Gastrocnemius medialis (tissue), 4 donors: ENCODE results near the gene ILDR1.

Source experiments
- CTCF ChIP-seq, 5 experiments: fragments of 450-650 bp in 3 of 5; fragments of 200-600 bp in 2 of 5; sonication (generic) in 2 of 5; IDR thresholded peaks in 4 of 5; conservative IDR thresholded peaks in 1 of 5; 1 replicate in 4 of 5; 2 replicates in 1 of 5; pipeline ENCODE4 v1.5.1; 2016 to 2019; ENCODE audit warnings: antibody characterized with exemption in 5 of 5, mild to moderate bottlenecking in 3 of 5, moderate library complexity in 3 of 5
- POLR2A ChIP-seq, 2 donors: fragments of 450-650 bp; IDR thresholded peaks; one replicate each; pipeline ENCODE4 v1.6.1; 2017; ENCODE audit warnings: antibody characterized with exemption in 2 of 2, mild to moderate bottlenecking in 2 of 2, moderate library complexity in 2 of 2

DNA sequence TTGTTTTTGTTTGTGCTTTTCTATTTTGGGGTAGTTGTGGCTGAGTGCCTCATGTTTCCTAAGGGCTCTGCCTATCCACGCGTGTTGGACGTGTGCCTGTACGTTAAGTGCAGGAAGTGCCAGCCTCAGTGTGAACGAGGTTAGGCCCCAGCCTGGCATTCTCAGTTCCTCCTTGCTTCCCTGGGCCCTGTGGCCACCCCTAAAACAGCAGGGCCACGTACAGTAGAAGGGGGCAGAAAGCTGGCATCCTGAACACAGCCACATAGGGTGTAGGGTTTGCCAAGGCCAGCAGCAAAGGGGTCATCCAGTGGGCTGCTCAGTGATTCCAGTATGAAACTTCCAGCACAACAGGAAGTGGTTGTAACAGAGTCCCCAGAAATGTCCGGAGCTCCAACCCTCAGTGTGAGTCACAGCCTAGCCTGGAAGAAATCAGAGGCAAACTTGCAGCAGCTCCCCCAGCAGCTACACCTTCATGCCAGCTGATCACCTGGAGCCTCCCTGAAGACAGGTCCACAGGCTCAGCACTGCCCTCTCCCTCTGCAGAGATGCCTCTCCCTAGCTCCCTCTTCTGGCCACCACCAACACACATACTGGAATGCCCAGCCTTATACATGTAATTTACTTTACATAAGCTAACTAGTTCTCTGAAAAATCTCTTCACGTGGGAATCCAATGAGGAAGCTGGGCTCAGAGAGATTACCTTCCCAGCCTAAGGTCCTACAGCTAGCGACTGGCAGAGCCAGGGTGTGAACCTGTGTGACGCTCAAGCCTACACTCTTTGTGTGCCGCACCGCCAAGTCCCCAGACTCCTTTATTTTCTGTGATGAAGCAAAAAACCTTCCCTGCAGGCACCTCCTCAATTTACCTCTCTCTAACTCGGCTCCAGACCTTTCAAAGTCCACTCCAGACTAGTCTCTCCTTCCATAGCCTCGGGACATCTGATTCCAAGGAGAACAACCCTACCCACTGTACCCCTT lies 26.6 kb downstream of the ILDR1 start:
- TF ChIP-seq CTCF (IDR thresholded peaks at IDR 0.05 in 4 of 5, conservative IDR thresholded peaks at IDR 0.05 in 1 of 5) (peak in 2 of 5 experiments; percentile 26 to 28), POLR2A (IDR thresholded peaks at IDR 0.05) (peak in 1 of 2 donors; percentile 14)
